ENCODE results near the gene CRYBA2. TPM values are rescaled to one million over a fixed set of nuclear protein-coding genes. Genes with fewer than 3 reads are reported as not detected.

CRYBA2 gene
- polyA plus RNA-seq, 4 donors, result 1.3 to 37.0 (median 4.6) TPM

DNA sequence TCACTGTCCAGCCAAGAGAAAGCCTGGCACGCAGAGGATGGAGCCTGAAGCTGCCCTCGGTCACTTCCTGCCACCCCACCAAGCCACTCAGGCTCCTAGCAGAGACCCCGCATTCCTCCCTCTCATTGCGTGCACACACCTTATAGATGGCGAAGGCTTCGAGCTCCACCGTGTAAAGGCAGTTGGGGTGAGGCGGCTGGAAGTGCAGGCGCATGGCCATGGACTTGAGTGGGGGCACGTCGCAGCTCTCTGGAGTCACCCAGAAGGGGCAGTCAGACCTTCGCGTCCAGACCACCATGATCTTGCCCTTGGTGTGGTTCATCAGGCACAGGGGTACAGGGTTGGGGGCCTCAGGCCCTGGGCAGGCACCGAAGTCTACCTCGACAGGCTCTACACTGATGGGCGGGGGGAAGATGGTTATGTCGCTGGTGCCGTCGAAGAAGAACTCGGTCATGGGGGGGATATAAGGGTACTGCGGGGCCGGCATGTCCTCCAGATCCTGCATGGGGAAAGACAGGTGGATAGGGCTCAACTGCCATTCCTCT, 34.4 kb upstream of the CRYBA2 start:
- 92 to 94% (median 93%) methylated on average over 22 of the region's 22 CpGs for WGBS, 3 donors
- FAIRE-seq (no peak), DNase-seq (no peak)
- Histone ChIP-seq H3K27me3 (ENCODE audit: control insufficient read depth in 3 of 3, insufficient read depth in 3 of 3, low read length in 3 of 3) (no peaks in the 10 kb centered on the region), H3K27ac (ENCODE audit: low read depth in 1 of 3, low read length in 2 of 3) (no peak overlapping the region), H3K4me3 (ENCODE audit: low read depth in 1 of 3, low read length in 3 of 3) (no peak overlapping the region), H3K4me1 (ENCODE audit: control insufficient read depth in 3 of 3, insufficient read depth in 2 of 3, low read depth in 1 of 3, low read length in 2 of 3) (peaks cover 0 to 2% (median 0%) of the 10 kb centered on the region in 3 donors), H3K36me3 (ENCODE audit: control insufficient read depth in 3 of 3, insufficient read depth in 2 of 3, low read depth in 1 of 3, low read length in 3 of 3) (peaks cover 0 to 6% (median 0%) of the 10 kb centered on the region in 3 donors), H3K9me3 (ENCODE audit: control insufficient read depth in 2 of 2, insufficient read depth in 1 of 2, low read depth in 1 of 2, low read length in 1 of 2) (no peaks in the 10 kb centered on the region)

DNA sequence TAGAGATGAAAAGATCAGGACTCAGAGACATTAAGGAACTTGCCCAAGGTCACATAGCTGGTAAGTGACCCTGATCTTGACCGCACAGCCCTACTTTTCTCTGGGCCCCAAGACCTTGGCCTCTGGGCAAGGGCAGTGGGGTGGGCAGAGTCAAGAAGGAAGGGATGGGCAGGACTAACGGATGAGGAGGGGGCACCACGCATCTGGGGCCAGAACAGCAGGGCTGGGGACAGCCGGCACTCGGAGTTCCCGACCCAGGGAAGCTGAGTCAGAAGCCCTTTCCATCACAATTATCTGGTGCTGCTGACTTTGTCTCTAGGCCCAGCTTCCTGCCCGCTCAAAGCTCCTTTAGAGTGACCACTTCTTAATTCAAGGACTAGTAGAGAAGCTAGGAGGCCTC, 33.7 kb upstream of the CRYBA2 start:
- Histone ChIP-seq H3K4me1 (ENCODE audit: control insufficient read depth in 3 of 3, insufficient read depth in 2 of 3, low read depth in 1 of 3, low read length in 2 of 3) (peaks cover 0 to 2% (median 0%) of the 10 kb centered on the region in 3 donors), H3K4me3 (ENCODE audit: low read depth in 1 of 3, low read length in 3 of 3) (no peak overlapping the region), H3K27ac (ENCODE audit: low read depth in 1 of 3, low read length in 2 of 3) (no peak overlapping the region), H3K9me3 (ENCODE audit: control insufficient read depth in 2 of 2, insufficient read depth in 1 of 2, low read depth in 1 of 2, low read length in 1 of 2) (no peaks in the 10 kb centered on the region), H3K27me3 (ENCODE audit: control insufficient read depth in 3 of 3, insufficient read depth in 3 of 3, low read length in 3 of 3) (no peaks in the 10 kb centered on the region), H3K36me3 (ENCODE audit: control insufficient read depth in 3 of 3, insufficient read depth in 2 of 3, low read depth in 1 of 3, low read length in 3 of 3) (peaks cover 0 to 6% (median 0%) of the 10 kb centered on the region in 3 donors)
- 75 to 86% (median 82%) methylated on average over 7 of the region's 7 CpGs for WGBS, 3 donors
- FAIRE-seq, result no peak
- DNase-seq, result no peak

DNA sequence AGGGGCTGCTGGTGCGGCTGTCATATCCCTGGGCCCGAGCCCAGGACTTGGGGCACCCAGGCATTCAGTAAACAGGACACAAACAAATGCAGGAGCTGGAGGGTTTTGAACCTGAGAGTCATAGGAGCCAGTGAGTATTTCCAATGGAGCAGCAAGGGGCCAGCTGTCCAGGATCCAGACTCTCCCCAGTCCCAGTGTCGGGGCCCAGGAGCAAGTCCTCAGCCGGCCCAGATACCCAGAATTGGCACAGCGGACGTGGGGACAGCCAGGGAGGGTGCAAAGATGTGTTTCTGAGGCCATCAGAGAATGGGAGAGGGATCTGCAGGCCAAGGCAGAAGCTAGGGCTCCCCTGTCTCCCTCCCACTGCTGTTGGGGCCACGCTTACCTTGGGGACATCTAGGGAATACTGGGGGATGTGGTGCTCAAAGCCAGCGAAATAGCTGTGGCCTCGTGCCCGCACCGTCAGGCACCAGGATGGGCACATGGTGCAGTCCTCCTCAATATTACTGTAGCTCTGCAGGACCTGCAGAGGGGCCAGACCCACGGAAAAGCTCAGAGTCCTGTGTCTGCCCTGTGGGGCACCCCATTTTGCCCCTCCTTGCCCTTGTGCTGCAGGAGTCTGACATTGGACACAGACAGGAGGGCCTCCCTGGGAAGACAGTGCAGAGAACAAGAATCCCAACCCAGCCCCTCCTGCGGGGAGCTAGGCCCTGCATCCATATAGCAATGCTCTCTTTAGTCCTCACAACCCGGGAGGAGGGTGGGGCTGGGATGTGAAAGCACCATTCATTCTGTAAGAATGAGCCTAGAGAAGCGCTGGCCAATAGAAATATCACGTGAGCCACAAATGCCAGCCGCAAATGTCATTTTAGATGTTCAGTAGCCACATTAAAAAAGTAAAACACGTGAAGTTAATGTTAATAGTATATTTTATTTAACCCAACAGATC, 32.7 kb upstream of the CRYBA2 start:
- no peak for FAIRE-seq
- 75 to 83% (median 79%) methylated on average over 18 of the region's 18 CpGs for WGBS, 3 donors
- H3K27ac ChIP-seq (ENCODE audit: low read depth in 1 of 3, low read length in 2 of 3), result no peak overlapping the region
- H3K9me3 ChIP-seq (ENCODE audit: control insufficient read depth in 2 of 2, insufficient read depth in 1 of 2, low read depth in 1 of 2, low read length in 1 of 2), result no peaks in the 10 kb centered on the region
- peaks cover 0 to 2% (median 0%) of the 10 kb centered on the region in 3 donors for H3K4me1 ChIP-seq (ENCODE audit: control insufficient read depth in 3 of 3, insufficient read depth in 2 of 3, low read depth in 1 of 3, low read length in 2 of 3)
- H3K4me3 ChIP-seq (ENCODE audit: low read depth in 1 of 3, low read length in 3 of 3), result no peak overlapping the region
- DNase-seq, result no peak
- no peaks in the 10 kb centered on the region for H3K27me3 ChIP-seq (ENCODE audit: control insufficient read depth in 3 of 3, insufficient read depth in 3 of 3, low read length in 3 of 3)
- peaks cover 0 to 6% (median 0%) of the 10 kb centered on the region in 3 donors for H3K36me3 ChIP-seq (ENCODE audit: control insufficient read depth in 3 of 3, insufficient read depth in 2 of 3, low read depth in 1 of 3, low read length in 3 of 3)

DNA sequence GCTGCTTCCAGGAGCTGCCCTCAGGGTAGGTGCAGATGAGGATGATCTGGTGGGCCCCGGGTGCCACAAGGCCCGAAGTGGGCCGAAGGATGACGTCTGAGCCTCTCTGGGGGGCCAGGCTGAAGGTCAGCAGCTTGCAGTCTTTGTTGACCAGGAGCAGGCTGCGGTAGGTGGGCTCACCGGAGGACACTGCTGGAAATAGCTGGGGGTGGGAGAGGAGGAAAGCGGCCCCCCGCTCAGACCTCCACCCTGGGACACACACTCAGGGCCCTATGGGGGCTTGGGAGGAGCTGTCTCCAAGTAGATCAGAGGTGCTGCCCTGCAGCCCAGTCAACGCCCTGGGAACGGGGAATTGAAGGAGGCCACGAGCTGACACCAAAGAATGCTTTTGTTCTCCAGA, 30.8 kb upstream of the CRYBA2 start:
- 78 to 88% (median 87%) methylated on average over 11 of the region's 11 CpGs for WGBS, 3 donors

DNA sequence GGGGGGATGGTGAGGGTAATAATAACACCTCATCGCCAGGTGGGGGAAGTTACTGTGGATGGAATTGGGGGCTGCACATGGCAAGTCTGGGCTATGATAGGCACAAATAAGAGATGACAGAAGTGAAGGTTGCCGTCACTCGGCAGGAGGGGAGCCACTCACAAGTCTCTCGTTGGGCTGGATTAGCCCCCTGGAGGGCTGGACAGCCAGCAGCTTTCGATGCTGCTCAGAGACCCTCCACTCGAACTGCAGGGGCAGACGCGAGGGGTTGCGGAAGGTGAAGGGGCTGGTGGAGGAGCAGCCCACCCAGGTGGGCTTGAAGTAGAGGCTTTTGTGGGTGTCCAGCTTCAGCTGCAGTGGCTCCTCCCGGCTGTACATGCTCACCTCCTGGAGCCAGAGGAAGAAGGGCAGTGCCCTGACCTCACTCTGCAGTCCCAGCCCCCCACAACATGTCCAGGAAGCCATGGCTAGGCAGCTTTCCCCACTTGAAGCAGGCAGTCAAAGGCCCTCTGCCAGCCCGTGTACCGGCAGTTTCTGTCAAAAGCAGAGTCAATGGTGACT, 29.9 kb upstream of the CRYBA2 start:
- 77 to 84% (median 83%) methylated on average over 12 of the region's 12 CpGs for WGBS, 3 donors
- H3K27ac ChIP-seq (ENCODE audit: low read depth in 1 of 3, low read length in 2 of 3), result no peak overlapping the region
- no peak for FAIRE-seq
- peaks cover 0 to 3% (median 0%) of the 10 kb centered on the region in 3 donors for H3K36me3 ChIP-seq (ENCODE audit: control insufficient read depth in 3 of 3, insufficient read depth in 2 of 3, low read depth in 1 of 3, low read length in 3 of 3)
- H3K4me1 ChIP-seq (ENCODE audit: control insufficient read depth in 3 of 3, insufficient read depth in 2 of 3, low read depth in 1 of 3, low read length in 2 of 3), result no peaks in the 10 kb centered on the region
- no peak overlapping the region for H3K4me3 ChIP-seq (ENCODE audit: low read depth in 1 of 3, low read length in 3 of 3)
- H3K9me3 ChIP-seq (ENCODE audit: control insufficient read depth in 2 of 2, insufficient read depth in 1 of 2, low read depth in 1 of 2, low read length in 1 of 2), result no peaks in the 10 kb centered on the region
- DNase-seq, result no peak
- no peaks in the 10 kb centered on the region for H3K27me3 ChIP-seq (ENCODE audit: control insufficient read depth in 3 of 3, insufficient read depth in 3 of 3, low read length in 3 of 3)

More for the DNA sequence above, 30.8 kb upstream of the CRYBA2 start:
- H3K4me3 ChIP-seq (ENCODE audit: low read depth in 1 of 3, low read length in 3 of 3), result no peak overlapping the region
- H3K4me1 ChIP-seq (ENCODE audit: control insufficient read depth in 3 of 3, insufficient read depth in 2 of 3, low read depth in 1 of 3, low read length in 2 of 3), result no peaks in the 10 kb centered on the region
- no peaks in the 10 kb centered on the region for H3K9me3 ChIP-seq (ENCODE audit: control insufficient read depth in 2 of 2, insufficient read depth in 1 of 2, low read depth in 1 of 2, low read length in 1 of 2)
- peaks cover 0 to 4% (median 0%) of the 10 kb centered on the region in 3 donors for H3K36me3 ChIP-seq (ENCODE audit: control insufficient read depth in 3 of 3, insufficient read depth in 2 of 3, low read depth in 1 of 3, low read length in 3 of 3)
- no peaks in the 10 kb centered on the region for H3K27me3 ChIP-seq (ENCODE audit: control insufficient read depth in 3 of 3, insufficient read depth in 3 of 3, low read length in 3 of 3)
- no peak for DNase-seq
- H3K27ac ChIP-seq (ENCODE audit: low read depth in 1 of 3, low read length in 2 of 3), result no peak overlapping the region
- FAIRE-seq, result no peak

DNA sequence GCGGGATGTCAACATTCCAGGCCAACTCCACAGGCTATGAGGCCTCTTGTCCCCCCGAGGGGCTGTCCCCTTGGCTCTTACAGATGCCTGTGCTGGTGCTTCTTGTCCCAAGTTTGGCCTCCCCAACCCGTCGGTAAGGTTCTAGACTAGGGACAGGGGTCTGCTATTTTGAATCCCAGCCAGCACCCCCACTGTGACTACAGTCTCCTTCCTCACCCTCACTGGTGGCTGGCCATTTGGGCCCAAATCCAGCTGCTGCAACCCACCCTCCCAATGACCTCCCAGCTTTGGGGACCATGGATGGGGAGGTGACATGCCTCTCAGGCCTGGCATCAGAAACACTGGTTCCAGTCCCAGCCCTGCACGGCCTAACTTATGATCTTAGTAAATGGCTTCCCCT, 29.4 kb upstream of the CRYBA2 start:
- Histone ChIP-seq H3K27ac (ENCODE audit: low read depth in 1 of 3, low read length in 2 of 3) (no peak overlapping the region), H3K4me3 (ENCODE audit: low read depth in 1 of 3, low read length in 3 of 3) (no peak overlapping the region), H3K27me3 (ENCODE audit: control insufficient read depth in 3 of 3, insufficient read depth in 3 of 3, low read length in 3 of 3) (no peaks in the 10 kb centered on the region), H3K36me3 (ENCODE audit: control insufficient read depth in 3 of 3, insufficient read depth in 2 of 3, low read depth in 1 of 3, low read length in 3 of 3) (no peaks in the 10 kb centered on the region), H3K4me1 (ENCODE audit: control insufficient read depth in 3 of 3, insufficient read depth in 2 of 3, low read depth in 1 of 3, low read length in 2 of 3) (no peaks in the 10 kb centered on the region), H3K9me3 (ENCODE audit: control insufficient read depth in 2 of 2, insufficient read depth in 1 of 2, low read depth in 1 of 2, low read length in 1 of 2) (no peaks in the 10 kb centered on the region)
- FAIRE-seq (no peak), DNase-seq (no peak)
- WGBS, 3 donors, result 83 to 85% (median 83%) methylated on average over 5 of the region's 5 CpGs

DNA sequence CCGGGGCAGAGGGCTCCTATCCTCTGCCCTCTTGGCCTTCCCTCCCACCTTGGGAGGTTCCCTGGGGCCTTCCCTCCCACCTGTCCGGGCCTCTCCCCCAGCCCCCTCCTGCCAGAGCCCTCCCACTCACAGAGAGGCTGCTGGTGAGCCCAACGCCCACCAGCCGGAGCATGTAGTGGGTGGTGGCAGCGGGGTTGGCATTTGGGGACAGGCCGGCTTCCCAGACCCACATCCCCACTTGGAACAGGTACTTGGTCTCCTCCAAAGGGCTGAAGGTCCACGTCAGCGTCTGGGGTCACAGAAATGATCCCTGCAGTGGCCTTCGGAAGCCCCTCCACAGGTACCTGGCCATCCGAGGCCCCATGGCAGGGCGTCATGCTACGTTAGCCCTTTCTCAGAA, 28.8 kb upstream of the CRYBA2 start:
- no peak overlapping the region for H3K27ac ChIP-seq (ENCODE audit: low read depth in 1 of 3, low read length in 2 of 3)
- DNase-seq, result no peak
- H3K36me3 ChIP-seq (ENCODE audit: control insufficient read depth in 3 of 3, insufficient read depth in 2 of 3, low read depth in 1 of 3, low read length in 3 of 3), result no peaks in the 10 kb centered on the region
- no peaks in the 10 kb centered on the region for H3K9me3 ChIP-seq (ENCODE audit: control insufficient read depth in 2 of 2, insufficient read depth in 1 of 2, low read depth in 1 of 2, low read length in 1 of 2)
- H3K4me1 ChIP-seq (ENCODE audit: control insufficient read depth in 3 of 3, insufficient read depth in 2 of 3, low read depth in 1 of 3, low read length in 2 of 3), result no peaks in the 10 kb centered on the region
- no peak for FAIRE-seq
- H3K4me3 ChIP-seq (ENCODE audit: low read depth in 1 of 3, low read length in 3 of 3), result no peak overlapping the region
- 80 to 86% (median 83%) methylated on average over 9 to 12 of the region's 12 CpGs for WGBS, 3 donors
- H3K27me3 ChIP-seq (ENCODE audit: control insufficient read depth in 3 of 3, insufficient read depth in 3 of 3, low read length in 3 of 3), result no peaks in the 10 kb centered on the region

DNA sequence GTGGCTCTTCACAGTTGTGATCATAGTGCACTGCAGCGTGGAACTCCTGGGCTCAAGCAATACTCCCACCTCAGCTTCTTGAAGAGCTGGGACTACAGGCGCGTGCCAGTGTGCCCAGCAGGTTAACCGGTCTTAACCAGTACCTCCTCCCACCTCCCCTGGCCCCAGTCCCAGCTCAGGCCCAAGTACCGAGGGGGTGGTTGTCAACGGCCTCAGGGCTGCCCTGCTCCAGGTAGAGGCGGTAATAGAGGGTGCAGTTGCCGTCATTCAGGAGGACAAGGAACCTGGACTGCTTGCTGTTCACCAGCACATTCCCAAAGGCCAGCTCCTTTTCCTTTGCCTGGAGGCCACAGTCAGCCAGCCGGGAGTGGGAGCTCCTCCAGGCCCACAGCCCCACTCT, 28.4 kb upstream of the CRYBA2 start:
- H3K4me1 ChIP-seq (ENCODE audit: control insufficient read depth in 3 of 3, insufficient read depth in 2 of 3, low read depth in 1 of 3, low read length in 2 of 3), result no peaks in the 10 kb centered on the region
- no peak for FAIRE-seq
- no peaks in the 10 kb centered on the region for H3K9me3 ChIP-seq (ENCODE audit: control insufficient read depth in 2 of 2, insufficient read depth in 1 of 2, low read depth in 1 of 2, low read length in 1 of 2)
- WGBS, 3 donors, result 69 to 81% (median 76%) methylated on average over 9 of the region's 9 CpGs
- H3K4me3 ChIP-seq (ENCODE audit: low read depth in 1 of 3, low read length in 3 of 3), result no peak overlapping the region
- no peaks in the 10 kb centered on the region for H3K36me3 ChIP-seq (ENCODE audit: control insufficient read depth in 3 of 3, insufficient read depth in 2 of 3, low read depth in 1 of 3, low read length in 3 of 3)
- no peaks in the 10 kb centered on the region for H3K27me3 ChIP-seq (ENCODE audit: control insufficient read depth in 3 of 3, insufficient read depth in 3 of 3, low read length in 3 of 3)
- DNase-seq, result no peak
- H3K27ac ChIP-seq (ENCODE audit: low read depth in 1 of 3, low read length in 2 of 3), result no peak overlapping the region
